ENCODE results near the gene PPP2R2B.

- TF ChIP-seq CTCF (IDR thresholded peaks at IDR 0.05; ENCODE audit: low read depth, low read length) (no peak), POLR2A (IDR thresholded peaks at IDR 0.05; ENCODE audit: extremely low read depth, insufficient read length) (no peak), MAX (IDR thresholded peaks at IDR 0.05; ENCODE audit: low read depth, low read length) (no peak), MYC (IDR thresholded peaks at IDR 0.05; ENCODE audit: low read depth, low read length) (no peak)
Measured at GRCh38 chr5:146878476-146879172, at the start of gene PPP2R2B.
